RWPE1 (cell line): ENCODE data around the gene CCDC30.

Experiments
- CTCF ChIA-PET: fragments of 350-600 bp; sonication (Branson Sonifier 250); formaldehyde crosslinking; extraction: SDS; loops from one replicate; lab custom pipeline; 2021; lab: Yijun Ruan, JAX
- POLR2A ChIA-PET: fragments of 400-600 bp; formaldehyde crosslinking; extraction: SDS; loops from one replicate; lab custom pipeline; 2020; ENCODE audit warnings: antibody characterized with exemption; ENCODE audit not compliant: low non-redundant PET; lab: Yijun Ruan, JAX
- DNase-seq: peaks from one replicate; pipeline ENCODE4 v3.0.0; 2012; ENCODE audit warnings: low spot score
- H3K27ac ChIP-seq: fragments of 450-650 bp; 2 replicates; pipeline ENCODE4 v1.5.1; 2017
- TF ChIP-seq, protein P1 (sequence below): fragments of 450-650 bp; conservative IDR thresholded peaks from 2 replicates; pipeline ENCODE4 v1.5.1; 2017; ENCODE audit warnings: low read depth, mild to moderate bottlenecking

Gene CCDC30

DNA sequence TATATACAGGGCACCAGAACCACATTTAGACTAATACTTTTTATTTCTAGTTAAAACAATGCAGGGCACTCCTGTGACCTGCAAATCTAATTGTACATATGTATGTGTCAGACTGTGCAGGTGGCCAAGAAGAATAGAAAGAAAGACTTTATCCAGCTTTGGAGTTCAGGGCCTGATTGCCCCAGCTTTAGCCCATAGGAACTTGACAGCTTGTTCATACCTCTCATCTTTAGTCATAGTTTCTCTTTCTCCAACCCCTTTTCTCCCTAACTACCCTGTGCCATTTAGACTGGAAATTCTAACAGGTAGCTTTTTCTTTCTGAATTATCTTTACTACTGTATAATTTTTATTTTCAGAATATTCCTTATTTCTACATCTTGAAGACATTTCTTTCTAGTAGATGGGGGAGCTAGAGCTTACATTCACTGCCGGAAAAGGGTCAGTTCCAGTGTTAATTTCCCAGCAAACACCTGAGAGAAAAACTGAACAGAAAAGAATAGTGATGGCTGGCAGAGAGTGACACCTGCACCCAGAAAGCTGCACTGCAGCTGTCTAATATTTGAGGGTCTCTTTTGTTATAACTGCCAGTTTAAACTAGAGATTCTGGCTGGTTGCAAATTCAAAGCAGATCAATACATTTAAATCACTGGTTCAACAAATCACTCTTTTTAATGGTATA lies 227.5 kb downstream of the CCDC30 start:
- CTCF ChIA-PET: no interaction called here
- DNase-seq: no peak
- H3K27ac ChIP-seq: no peak overlapping the region
- TF ChIP-seq, protein P1, sequence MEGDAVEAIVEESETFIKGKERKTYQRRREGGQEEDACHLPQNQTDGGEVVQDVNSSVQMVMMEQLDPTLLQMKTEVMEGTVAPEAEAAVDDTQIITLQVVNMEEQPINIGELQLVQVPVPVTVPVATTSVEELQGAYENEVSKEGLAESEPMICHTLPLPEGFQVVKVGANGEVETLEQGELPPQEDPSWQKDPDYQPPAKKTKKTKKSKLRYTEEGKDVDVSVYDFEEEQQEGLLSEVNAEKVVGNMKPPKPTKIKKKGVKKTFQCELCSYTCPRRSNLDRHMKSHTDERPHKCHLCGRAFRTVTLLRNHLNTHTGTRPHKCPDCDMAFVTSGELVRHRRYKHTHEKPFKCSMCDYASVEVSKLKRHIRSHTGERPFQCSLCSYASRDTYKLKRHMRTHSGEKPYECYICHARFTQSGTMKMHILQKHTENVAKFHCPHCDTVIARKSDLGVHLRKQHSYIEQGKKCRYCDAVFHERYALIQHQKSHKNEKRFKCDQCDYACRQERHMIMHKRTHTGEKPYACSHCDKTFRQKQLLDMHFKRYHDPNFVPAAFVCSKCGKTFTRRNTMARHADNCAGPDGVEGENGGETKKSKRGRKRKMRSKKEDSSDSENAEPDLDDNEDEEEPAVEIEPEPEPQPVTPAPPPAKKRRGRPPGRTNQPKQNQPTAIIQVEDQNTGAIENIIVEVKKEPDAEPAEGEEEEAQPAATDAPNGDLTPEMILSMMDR: no peak
- POLR2A ChIA-PET: no interaction called here

DNA sequence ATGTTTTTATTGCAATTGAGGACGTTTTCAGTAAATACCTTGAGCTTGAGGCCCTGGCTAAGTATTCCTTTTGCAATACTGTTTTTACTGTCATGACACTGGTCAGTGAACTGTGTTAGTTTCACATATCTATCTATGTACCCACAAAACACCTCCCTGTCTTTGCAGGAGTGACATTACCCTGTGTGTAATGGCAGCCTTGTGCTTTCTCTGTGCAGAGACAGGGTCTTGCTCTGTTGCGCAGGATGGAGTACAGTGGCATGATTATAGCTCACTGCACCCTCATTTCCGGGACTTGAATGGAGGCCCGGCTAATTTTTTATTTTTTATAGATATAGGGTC lies 228.0 kb downstream of the CCDC30 start:
- no peak overlapping the region for H3K27ac ChIP-seq
- CTCF ChIA-PET: no interaction called here
- no peak for DNase-seq
- TF ChIP-seq, protein P1: no peak
- POLR2A ChIA-PET: no interaction called here

DNA sequence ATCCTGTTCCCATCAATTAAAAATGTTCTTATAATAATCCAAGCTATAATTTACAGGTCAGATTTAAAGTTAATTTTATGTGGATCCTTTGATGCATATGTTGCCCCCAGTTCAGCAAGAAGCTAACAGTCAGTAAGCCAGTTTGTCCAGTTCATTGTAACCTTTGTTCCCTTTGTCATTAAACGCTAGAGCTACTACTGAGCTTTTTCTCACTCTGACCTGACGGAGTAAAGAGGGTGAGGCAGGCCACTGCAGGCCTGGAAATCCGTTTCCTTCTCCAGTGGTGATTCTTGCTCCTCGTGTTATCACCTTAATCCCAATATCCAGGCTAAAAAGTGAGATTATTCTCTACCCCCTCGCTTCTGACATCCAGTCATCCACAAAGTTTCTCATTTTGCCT lies 229.4 kb downstream of the CCDC30 start:
- DNase-seq: no peak

DNA sequence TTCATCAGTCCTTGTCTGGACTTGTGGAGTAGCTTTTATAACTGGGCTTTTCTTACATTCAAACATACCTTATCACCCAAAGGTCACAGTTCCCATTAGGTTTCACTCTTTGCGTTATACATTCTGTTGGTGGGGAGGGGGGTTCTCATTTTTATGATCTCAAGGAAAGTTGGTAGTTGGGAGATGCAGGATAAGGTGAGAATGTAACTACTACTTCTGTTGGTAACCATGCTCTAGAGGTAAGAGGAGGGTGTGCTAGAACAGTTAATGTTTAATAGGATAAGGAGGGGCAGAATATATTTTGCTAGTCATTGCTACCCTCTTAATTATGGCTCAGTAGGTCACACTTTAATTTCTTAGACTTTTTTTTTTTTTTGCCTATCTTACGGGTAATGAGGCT lies 229.8 kb downstream of the CCDC30 start:
- TF ChIP-seq, protein P1: no peak
- ChIA-PET CTCF (interaction anchor here (0.6 kb wide), 1 partner anchor 259 kb away, joined by 3 read pairs; no protein-coding TSS in a partner anchor), POLR2A (no interaction called here)
- DNase-seq: no peak
- no peak overlapping the region for H3K27ac ChIP-seq

More for the DNA sequence above, 229.4 kb downstream of the CCDC30 start:
- TF ChIP-seq, protein P1: no peak
- H3K27ac ChIP-seq: no peak overlapping the region
- ChIA-PET POLR2A (no interaction called here), CTCF (interaction anchor here (0.6 kb wide), 1 partner anchor 258 kb away, joined by 3 read pairs; no protein-coding TSS in a partner anchor)

DNA sequence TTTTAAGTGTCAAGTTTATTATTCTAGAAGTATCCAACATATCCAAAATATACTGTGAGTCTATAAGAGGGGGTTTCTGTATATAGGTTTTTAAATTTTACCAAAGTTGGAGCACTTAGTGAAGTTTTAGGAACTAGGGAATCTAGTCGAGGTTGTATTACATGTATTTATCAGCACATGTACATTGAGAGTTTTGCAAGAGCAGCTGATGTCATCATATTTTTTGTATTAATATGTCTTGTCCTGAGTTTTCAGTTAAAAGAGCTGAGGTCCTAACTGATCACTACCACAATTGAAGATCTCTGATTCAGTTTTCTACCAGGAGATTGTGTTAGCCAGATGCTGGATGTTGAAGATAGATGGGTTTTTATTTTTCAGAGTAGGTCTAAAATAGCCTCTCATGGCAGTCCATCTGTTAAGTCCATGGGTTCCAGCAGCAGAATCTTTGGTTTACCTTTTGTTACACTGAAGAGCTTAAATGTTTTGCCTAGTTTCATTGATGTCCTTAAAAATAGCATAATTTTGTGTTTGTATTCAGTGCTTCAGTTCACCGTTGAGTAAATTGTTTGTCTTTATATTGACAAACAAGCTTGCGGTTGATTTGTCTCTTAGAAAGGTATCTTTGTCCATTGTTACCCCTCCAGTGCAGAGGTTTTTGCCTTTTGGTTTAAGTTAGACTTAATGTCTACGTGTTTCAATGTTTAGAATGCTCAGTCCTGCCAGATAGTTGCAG lies 235.2 kb downstream of the CCDC30 start:
- DNase-seq: no peak
- H3K27ac ChIP-seq: no peak overlapping the region
- ChIA-PET POLR2A (no interaction called here), CTCF (interaction anchor here (0.9 kb wide), 1 partner anchor 178 kb away, joined by 3 read pairs; no protein-coding TSS in a partner anchor)
- TF ChIP-seq, protein P1: no peak

DNA sequence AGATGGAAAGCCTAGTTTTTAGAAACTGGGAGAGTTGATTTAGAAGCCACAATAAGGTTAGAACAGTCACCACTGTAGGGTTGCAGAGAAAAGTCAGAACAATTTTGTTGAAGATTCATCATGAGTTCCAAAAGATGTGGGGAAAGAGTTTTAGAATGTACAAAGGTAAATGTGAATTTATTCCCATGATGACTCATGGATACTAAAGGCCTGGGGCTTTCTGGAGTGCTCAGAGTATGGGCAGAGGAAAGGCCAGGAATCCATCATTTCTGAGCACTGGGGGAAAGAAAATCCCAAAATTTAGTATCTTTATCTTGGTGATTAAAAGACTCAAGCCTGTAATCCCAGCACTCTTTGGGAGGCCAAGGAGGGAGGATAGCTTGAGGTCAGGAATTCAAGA lies 236.9 kb downstream of the CCDC30 start:
- CTCF ChIA-PET: no interaction called here
- POLR2A ChIA-PET: no interaction called here
- no peak for DNase-seq
- H3K27ac ChIP-seq: no peak overlapping the region
- TF ChIP-seq, protein P1: no peak
